Measurements from ENCODE around the gene SNAPC2. TPM values are rescaled to one million over a fixed set of nuclear protein-coding genes. Genes with fewer than 3 reads are reported as not detected.

Gene SNAPC2
- total and polyA plus RNA-seq, 2 of the 13 experiments (the other 11 are each of a cell fraction or from before 2014, with no cell fraction given) = 10.2 to 12.7 TPM

- TF ChIP-seq ZNF280D (CRISPR knock-in tag; IDR thresholded peaks at IDR 0.05) (peak; percentile 89), ZNF253 (CRISPR knock-in tag; IDR thresholded peaks at IDR 0.05; ENCODE audit: borderline replicate concordance) (peak; percentile 71; the same call in 1 of the 2 replicates), SIN3B (IDR thresholded peaks at IDR 0.05; ENCODE audit: low read length) (no peak), SP140L (CRISPR knock-in tag; IDR thresholded peaks at IDR 0.05; ENCODE audit: borderline replicate concordance) (no peak), EEA1 (CRISPR knock-in tag; IDR thresholded peaks at IDR 0.05; ENCODE audit: borderline replicate concordance) (peak; percentile 71; the same call in 1 of the 2 replicates), ZSCAN20 (CRISPR knock-in tag; IDR thresholded peaks at IDR 0.05; ENCODE audit: borderline replicate concordance) (no peak), IKZF5 (CRISPR knock-in tag; IDR thresholded peaks at IDR 0.05) (peak; percentile 97), MYPOP (CRISPR knock-in tag; IDR thresholded peaks at IDR 0.05) (peak; percentile 81; the same call in 1 of the 2 replicates), ZBTB3 (CRISPR knock-in tag; IDR thresholded peaks at IDR 0.05; ENCODE audit: borderline replicate concordance, low read depth) (0 out of 2 replicates have a peak, but pooled peaks have one; percentile 8), ZNF749 (CRISPR knock-in tag; IDR thresholded peaks at IDR 0.05; ENCODE audit: borderline replicate concordance) (peak; percentile 82), GATAD1 (CRISPR knock-in tag; IDR thresholded peaks at IDR 0.05) (peak; percentile 80), HOXA7 (CRISPR knock-in tag; IDR thresholded peaks at IDR 0.05) (no peak), ZNF75D (CRISPR knock-in tag; IDR thresholded peaks at IDR 0.05; ENCODE audit: borderline replicate concordance) (no peak; the same call in 1 of the 2 replicates), ZNF230 (CRISPR knock-in tag; IDR thresholded peaks at IDR 0.05) (0 out of 2 replicates have a peak, but pooled peaks have one; percentile 71), NAIF1 (CRISPR knock-in tag; IDR thresholded peaks at IDR 0.05; ENCODE audit: borderline replicate concordance) (no peak), TBL1XR1 (IDR thresholded peaks at IDR 0.05; ENCODE audit: borderline replicate concordance, low read length, partially characterized antibody) (peak; percentile 3), SP5 (CRISPR knock-in tag; IDR thresholded peaks at IDR 0.05; ENCODE audit: borderline replicate concordance, low read depth) (peak; percentile 84), MTF1 (CRISPR knock-in tag; IDR thresholded peaks at IDR 0.05) (no peak), CBX5 (CRISPR knock-in tag; IDR thresholded peaks at IDR 0.05; ENCODE audit: borderline replicate concordance) (peak; percentile 87; the same call in 1 of the 2 replicates), REL (CRISPR knock-in tag; conservative IDR thresholded peaks at IDR 0.05) (peak; percentile 88; the same call in 1 of the 2 replicates), ZNF572 (CRISPR knock-in tag; IDR thresholded peaks at IDR 0.05) (no peak), SOX6 (IDR thresholded peaks at IDR 0.05) (no peak), SOX6 (CRISPR knock-in tag; IDR thresholded peaks at IDR 0.05) (peak; percentile 75), ZNF605 (CRISPR knock-in tag; IDR thresholded peaks at IDR 0.05) (peak; percentile 95)
Observed at GRCh38 chr19:7903244-7904073, 16.7 kb upstream of the SNAPC2 start, which contains the start of gene MAP2K7 (continued).
